ENCODE measurements around the gene NKD2. TPM values are rescaled to one million over a fixed set of nuclear protein-coding genes. Genes with fewer than 3 reads are reported as not detected.

The NKD2 gene
- total RNA-seq, 1 experiment from 2014 or later = 20.4 TPM

- ChIA-PET POLR2A (no interaction called here), CTCF (no interaction called here), RAD21 (ENCODE audit: low non-redundant PET in 1 of 2, low total read pairs in 2 of 2, uncharacterized antibody in 2 of 2, unreplicated experiment in 2 of 2) (no interaction called here)
- Histone ChIP-seq H4K20me1 (ENCODE audit: insufficient read depth) (no peaks in the 10 kb centered on the region), H3K9me3 (ENCODE audit: control insufficient read depth in 1 of 2, insufficient read depth in 1 of 2, low read depth in 1 of 2, low read length in 2 of 2) (no peaks in the 10 kb centered on the region), H3K79me2 (ENCODE audit: insufficient read depth, low read length) (no peaks in the 10 kb centered on the region), H3K9me2 (ENCODE audit: insufficient read depth) (no peaks in the 10 kb centered on the region), H3K36me3 (ENCODE audit: control insufficient read depth in 1 of 2, insufficient read depth in 2 of 2, low read length in 2 of 2) (no peaks in the 10 kb centered on the region), H2AFZ (ENCODE audit: low read depth, low read length, poor library complexity, severe bottlenecking) (no peak overlapping the region), H3K4me1 (ENCODE audit: control insufficient read depth in 1 of 2, insufficient read depth in 2 of 2, low read length in 2 of 2) (no peaks in the 10 kb centered on the region), H3K9ac (ENCODE audit: low read length) (no peak overlapping the region), H3K27ac (ENCODE audit: low read depth, low read length) (no peak overlapping the region), H3K4me2 (ENCODE audit: low read length) (no peak overlapping the region), H3K27me3 (ENCODE audit: insufficient read depth, low read length) (no peaks in the 10 kb centered on the region; the same call in 1 of the 2 replicates), H3K4me3 (replicated peaks in 1 of 2; ENCODE audit: low read depth in 1 of 2, low read length in 2 of 2) (no peak overlapping the region)
- intact Hi-C loops (cut with micrococcal nuclease) = no loop called here
- ATAC-seq (no peak), DNase-seq (ENCODE audit: low read depth, low spot score) (no peak)
- BruUV-seq (replicated peaks) = no TSS peak
- TF ChIP-seq JUND (IDR thresholded peaks at IDR 0.05) (no peak), ZFX (IDR thresholded peaks at IDR 0.05) (no peak), SIN3A (IDR thresholded peaks at IDR 0.05; ENCODE audit: low read depth) (no peak)
Measured at GRCh38 chr5:980001-980588, 28.5 kb upstream of the NKD2 start.

GRCh38 chr5:980966-981365 lies 27.6 kb upstream of the NKD2 start:
- POLR2A ChIA-PET = no interaction called here
- no peak overlapping the region for H2AFZ ChIP-seq (ENCODE audit: low read depth, low read length, poor library complexity, severe bottlenecking)
- DNase-seq (ENCODE audit: low read depth, low spot score) (no peak), ATAC-seq (no peak)
- no peak overlapping the region for H3K4me3 ChIP-seq (replicated peaks in 1 of 2; ENCODE audit: low read depth in 1 of 2, low read length in 2 of 2)
- no TSS peak for BruUV-seq (replicated peaks)
- H3K4me2 ChIP-seq (ENCODE audit: low read length) = no peak overlapping the region
- H3K79me2 ChIP-seq (ENCODE audit: insufficient read depth, low read length) = no peaks in the 10 kb centered on the region
- peaks cover 0 to 6% of the 10 kb centered on the region in 2 experiments; a peak in 1 of 4 replicates for H3K9me3 ChIP-seq (ENCODE audit: control insufficient read depth in 1 of 2, insufficient read depth in 1 of 2, low read depth in 1 of 2, low read length in 2 of 2)
- H4K20me1 ChIP-seq (ENCODE audit: insufficient read depth) = no peaks in the 10 kb centered on the region
- CTCF ChIA-PET = interaction anchor here (0.7 kb wide), 1 partner anchor 30 kb away, joined by 4 read pairs; no protein-coding TSS in a partner anchor
- H3K27me3 ChIP-seq (ENCODE audit: insufficient read depth, low read length) = no peaks in the 10 kb centered on the region; the same call in 1 of the 2 replicates
- H3K9me2 ChIP-seq (ENCODE audit: insufficient read depth) = no peaks in the 10 kb centered on the region
- no peak overlapping the region for H3K27ac ChIP-seq (ENCODE audit: low read depth, low read length)
- H3K4me1 ChIP-seq (ENCODE audit: control insufficient read depth in 1 of 2, insufficient read depth in 2 of 2, low read length in 2 of 2) = no peaks in the 10 kb centered on the region
- intact Hi-C loops (cut with micrococcal nuclease) = no loop called here
- RAD21 ChIA-PET (ENCODE audit: low non-redundant PET in 1 of 2, low total read pairs in 2 of 2, uncharacterized antibody in 2 of 2, unreplicated experiment in 2 of 2) = no interaction called here
- H3K9ac ChIP-seq (ENCODE audit: low read length) = no peak overlapping the region
- H3K36me3 ChIP-seq (ENCODE audit: control insufficient read depth in 1 of 2, insufficient read depth in 2 of 2, low read length in 2 of 2) = no peaks in the 10 kb centered on the region
- TF ChIP-seq TCF7L2 (IDR thresholded peaks at IDR 0.05; ENCODE audit: borderline replicate concordance, extremely low read depth, insufficient read depth, insufficient read length) = no peak
- no peak for TF ChIP-seq ZBTB33 (IDR thresholded peaks at IDR 0.05; ENCODE audit: extremely low read depth, insufficient replicate concordance, low read length)
- no peak for TF ChIP-seq ZFX (IDR thresholded peaks at IDR 0.05)
- TF ChIP-seq ELF1 (IDR thresholded peaks at IDR 0.05; ENCODE audit: borderline replicate concordance, low read depth) = no peak
- no peak for TF ChIP-seq ZNF274 (IDR thresholded peaks at IDR 0.05; ENCODE audit: low read depth, low read length)
- TF ChIP-seq CEBPB (IDR thresholded peaks at IDR 0.05; ENCODE audit: low read depth) = no peak
- TF ChIP-seq EZH2 (IDR thresholded peaks at IDR 0.05) = no peak
- TF ChIP-seq CBX3 (IDR thresholded peaks at IDR 0.05; ENCODE audit: low read depth) = no peak
- no peak for TF ChIP-seq RAD21 (IDR thresholded peaks at IDR 0.05; ENCODE audit: low read depth)
- TF ChIP-seq SIN3A (IDR thresholded peaks at IDR 0.05; ENCODE audit: low read depth) = no peak
- TF ChIP-seq POLR2A (IDR thresholded peaks at IDR 0.05; ENCODE audit: borderline replicate concordance, extremely low read depth, insufficient read depth, insufficient read length) = no peak
- no peak for TF ChIP-seq POLR2AphosphoS5 (IDR thresholded peaks at IDR 0.05; ENCODE audit: low read depth, low read length)
- no peak for TF ChIP-seq FOSL1 (IDR thresholded peaks at IDR 0.05; ENCODE audit: low read depth)
- TF ChIP-seq EZH2phosphoT487 (IDR thresholded peaks at IDR 0.05; ENCODE audit: borderline replicate concordance) = no peak
- no peak for TF ChIP-seq CTCF (IDR thresholded peaks at IDR 0.05 in 2 of 3, conservative IDR thresholded peaks at IDR 0.05 in 1 of 3; ENCODE audit: borderline replicate concordance in 1 of 3, insufficient read depth in 1 of 3, low read depth in 2 of 3, low read length in 2 of 3)
- no peak for TF ChIP-seq YY1 (IDR thresholded peaks at IDR 0.05; ENCODE audit: extremely low read depth, insufficient replicate concordance, low read depth, low read length)
- TF ChIP-seq JUND (IDR thresholded peaks at IDR 0.05) = no peak
- TF ChIP-seq MAX (IDR thresholded peaks at IDR 0.05) = no peak

Data from HCT116 (cell line).